WTC11 (cell line): Measurements from ENCODE around the gene DTNBP1. TPM values are rescaled to one million over a fixed set of nuclear protein-coding genes. Genes with fewer than 3 reads are reported as not detected.

Experiments used
- ATAC-seq: fragments of 200-7000 bp; cut with Tn5 transposase; 2 replicates; pipeline ENCODE4 v1.10.0; 2021; ENCODE audit warnings: mild to moderate bottlenecking, moderate library complexity
- CTCF ChIA-PET: fragments of 300-600 bp; sonication (Branson Sonifier 250); formaldehyde crosslinking; loops from one replicate; lab custom pipeline; 2021; ENCODE audit warnings: antibody characterized with exemption; lab: Charles Lee
- POLR2A ChIA-PET: fragments of 350-600 bp; sonication (Branson Sonifier 250); formaldehyde crosslinking; loops from one replicate; lab custom pipeline; 2021; ENCODE audit warnings: antibody characterized with exemption; lab: Charles Lee
- DNase-seq: peaks from one replicate; pipeline ENCODE4 v3.0.0; 2021; ENCODE audit warnings: low spot score
- H3K27ac Mint-ChIP-seq: 2 replicates; pipeline ENCODE4 v1.8.0; 2021; ENCODE audit warnings: mixed read lengths
- H3K27me3 Mint-ChIP-seq: 2 replicates; pipeline ENCODE4 v1.8.0; 2021; ENCODE audit warnings: low read depth, mild to moderate bottlenecking, moderate library complexity, mixed read lengths
- H3K36me3 Mint-ChIP-seq: 2 replicates; pipeline ENCODE4 v1.8.0; 2021; ENCODE audit warnings: mixed read lengths
- H3K4me1 Mint-ChIP-seq: 2 replicates; pipeline ENCODE4 v1.8.0; 2022; ENCODE audit warnings: mixed read lengths
- H3K4me3 Mint-ChIP-seq: 2 replicates; pipeline ENCODE4 v1.8.0; 2021; ENCODE audit warnings: mild to moderate bottlenecking, moderate library complexity, mixed read lengths
- H3K9me3 Mint-ChIP-seq: 2 replicates; pipeline ENCODE4 v1.8.0; 2021; ENCODE audit warnings: mixed read lengths
- AR ChIP-seq: fragments of 250-450 bp; sonication (Bioruptor Pico); IDR thresholded peaks from 2 replicates; pipeline ENCODE4 v1.9.0; 2021; ENCODE audit warnings: mild to moderate bottlenecking
- CTCF ChIP-seq: fragments of 200-600 bp; IDR thresholded peaks from 2 replicates; pipeline ENCODE4 v1.8.0; 2022; ENCODE audit warnings: antibody characterized with exemption
- E2F1 ChIP-seq: sonication (generic); formaldehyde crosslinking; IDR thresholded peaks from 2 replicates; pipeline ENCODE4 v1.8.0; 2022; ENCODE audit warnings: mild to moderate bottlenecking, missing genetic modification reagents
- ETV6 ChIP-seq: sonication (generic); formaldehyde crosslinking; IDR thresholded peaks from 2 replicates; pipeline ENCODE4 v1.8.1; 2022; ENCODE audit warnings: mild to moderate bottlenecking, missing genetic modification reagents
- GABPB1 ChIP-seq: sonication (generic); formaldehyde crosslinking; IDR thresholded peaks from 2 replicates; pipeline ENCODE4 v1.8.1; 2023; ENCODE audit warnings: mild to moderate bottlenecking, missing genetic modification reagents
- GTF2I ChIP-seq: fragments of 250-450 bp; sonication (Bioruptor Pico); conservative IDR thresholded peaks from 2 replicates; pipeline ENCODE4 v1.4.0; 2021; ENCODE audit warnings: mild to moderate bottlenecking
- HMGA2 ChIP-seq: fragments of 250-450 bp; sonication (Bioruptor Pico); IDR thresholded peaks from 2 replicates; pipeline ENCODE4 v1.4.0; 2021; ENCODE audit warnings: mild to moderate bottlenecking, moderate library complexity
- JUN ChIP-seq: sonication (generic); formaldehyde crosslinking; IDR thresholded peaks from 2 replicates; pipeline ENCODE4 v1.8.0; 2023; ENCODE audit warnings: mild to moderate bottlenecking, missing genetic modification reagents
- MLX ChIP-seq: sonication (generic); formaldehyde crosslinking; IDR thresholded peaks from 2 replicates; pipeline ENCODE4 v1.8.1; 2023; ENCODE audit warnings: mild to moderate bottlenecking, missing genetic modification reagents, moderate library complexity
- NFATC4 ChIP-seq: fragments of 250-450 bp; sonication (Bioruptor Pico); IDR thresholded peaks from 2 replicates; pipeline ENCODE4 v1.9.0; 2021; ENCODE audit warnings: mild to moderate bottlenecking
- NFE2L1 ChIP-seq: sonication (generic); formaldehyde crosslinking; IDR thresholded peaks from 2 replicates; pipeline ENCODE4 v1.8.1; 2023; ENCODE audit warnings: missing genetic modification reagents
- OVOL2 ChIP-seq: fragments of 250-450 bp; sonication (Bioruptor Pico); IDR thresholded peaks from 2 replicates; pipeline ENCODE4 v1.9.0; 2021; ENCODE audit warnings: mild to moderate bottlenecking, borderline replicate concordance
- RELA ChIP-seq: sonication (generic); formaldehyde crosslinking; IDR thresholded peaks from 2 replicates; pipeline ENCODE4 v1.8.1; 2022; ENCODE audit warnings: missing genetic modification reagents, mild to moderate bottlenecking, borderline replicate concordance
- SOX15 ChIP-seq: fragments of 250-450 bp; sonication (Bioruptor Pico); IDR thresholded peaks from 2 replicates; pipeline ENCODE4 v1.9.0; 2021; ENCODE audit warnings: mild to moderate bottlenecking
- ZBTB21 ChIP-seq: sonication (generic); formaldehyde crosslinking; IDR thresholded peaks from 2 replicates; pipeline ENCODE4 v1.8.1; 2023; ENCODE audit warnings: mild to moderate bottlenecking, missing genetic modification reagents, borderline replicate concordance
- ZNF263 ChIP-seq: sonication (generic); formaldehyde crosslinking; IDR thresholded peaks from 2 replicates; pipeline ENCODE4 v1.8.1; 2022; ENCODE audit warnings: low read depth, mild to moderate bottlenecking, moderate library complexity, missing genetic modification reagents
- ZNF423 ChIP-seq: fragments of 250-450 bp; sonication (Bioruptor Pico); IDR thresholded peaks from 2 replicates; pipeline ENCODE4 v2.1.2; 2022; ENCODE audit warnings: mild to moderate bottlenecking, moderate library complexity
- ZNF512 ChIP-seq: sonication (generic); formaldehyde crosslinking; IDR thresholded peaks from 2 replicates; pipeline ENCODE4 v1.8.1; 2022; ENCODE audit warnings: missing genetic modification reagents, borderline replicate concordance
- ZNF671 ChIP-seq: fragments of 250-450 bp; sonication (Bioruptor Pico); IDR thresholded peaks from 2 replicates; pipeline ENCODE4 v1.8.0; 2021; ENCODE audit warnings: mild to moderate bottlenecking
- ZSCAN18 ChIP-seq: fragments of 250-450 bp; sonication (Bioruptor Pico); IDR thresholded peaks from 2 replicates; pipeline ENCODE4 v2.1.2; 2022; ENCODE audit warnings: mild to moderate bottlenecking, moderate library complexity
- total RNA-seq: library from RNA; stranded (reverse); gene quantifications from 3 replicates; pipeline ENCODE4 v1.2.3, GENCODE V29; 2021

Gene DTNBP1
- total RNA-seq, 1 experiment from 2014 or later = 15.1 TPM

GRCh38 chr6:15476631-15477380, 186.0 kb downstream of the DTNBP1 start:
- no peak for TF ChIP-seq ZNF512 (CRISPR knock-in tag)
- TF ChIP-seq NFATC4 (CRISPR knock-in tag) = no peak
- no peak for TF ChIP-seq HMGA2
- TF ChIP-seq AR (CRISPR knock-in tag) = no peak
- TF ChIP-seq JUN = no peak
- no peak for TF ChIP-seq GTF2I
- Mint-ChIP-seq H3K27me3 (no peaks in the 10 kb centered on the region), H3K9me3 (no peaks in the 10 kb centered on the region), H3K36me3 (peaks cover 26% of the 10 kb centered on the region), H3K4me1 (peaks cover 93% of the 10 kb centered on the region), H3K27ac (peak overlapping the region; percentile 46), H3K4me3 (no peak overlapping the region)
- no peak for DNase-seq
- CTCF ChIA-PET = interaction anchor here (1.0 kb wide), 1 partner anchor 1107 kb away, joined by 3 read pairs; no protein-coding TSS in a partner anchor
- POLR2A ChIA-PET = interaction anchor here (0.5 to 0.6 kb wide), 2 partner anchors 9 to 214 kb away, joined by 3 read pairs; no protein-coding TSS in a partner anchor
- ATAC-seq = no peak

- Mint-ChIP-seq H3K27ac (peak overlapping the region; percentile 6; the same call in 1 of the 2 replicates), H3K4me1 (peaks cover 84% of the 10 kb centered on the region), H3K27me3 (no peaks in the 10 kb centered on the region), H3K9me3 (no peaks in the 10 kb centered on the region), H3K36me3 (peaks cover 26% of the 10 kb centered on the region), H3K4me3 (no peak overlapping the region)
- CTCF ChIA-PET = interaction anchor here (0.8 to 1.0 kb wide), 2 partner anchors 12 to 1106 kb away, joined by 3 read pairs; no protein-coding TSS in a partner anchor
- ATAC-seq = no peak
- POLR2A ChIA-PET = no interaction called here
- no peak for DNase-seq
- TF ChIP-seq OVOL2 (no peak), ZNF671 (CRISPR knock-in tag) (no peak), ETV6 (CRISPR knock-in tag) (no peak), MLX (CRISPR knock-in tag) (no peak), RELA (CRISPR knock-in tag) (no peak), ZBTB21 (CRISPR knock-in tag) (no peak), ZNF263 (no peak), CTCF (no peak), NFE2L1 (CRISPR knock-in tag) (no peak)
Measured at GRCh38 chr6:15475872-15476271, 187.0 kb downstream of the DTNBP1 start.

GRCh38 chr6:15475261-15475660, 187.6 kb downstream of the DTNBP1 start:
- POLR2A ChIA-PET = no interaction called here
- no peak for DNase-seq
- Mint-ChIP-seq H3K4me3 (no peak overlapping the region), H3K36me3 (peaks cover 26% of the 10 kb centered on the region), H3K27me3 (no peaks in the 10 kb centered on the region), H3K27ac (peak overlapping the region; percentile 6; the same call in 1 of the 2 replicates)
- CTCF ChIA-PET = interaction anchor here (0.8 kb wide), 1 partner anchor 11 kb away, joined by 3 read pairs; no protein-coding TSS in a partner anchor
- ATAC-seq = no peak
- TF ChIP-seq SOX15 (CRISPR knock-in tag) = no peak
- TF ChIP-seq GABPB1 (CRISPR knock-in tag) = no peak
- no peak for TF ChIP-seq CTCF
- no peak for TF ChIP-seq ZSCAN18
- TF ChIP-seq E2F1 (CRISPR knock-in tag) = no peak
- no peak for TF ChIP-seq ZNF423
- TF ChIP-seq, all 79 proteins: peak for 0
- no peaks in the 10 kb centered on the region for H3K9me3 Mint-ChIP-seq
- peaks cover 78% of the 10 kb centered on the region for H3K4me1 Mint-ChIP-seq
